K562 (cell line): Measurements from ENCODE around the gene MBD3. TPM values are rescaled to one million over a fixed set of nuclear protein-coding genes. Genes with fewer than 3 reads are reported as not detected.
A peak's percentile ranks its signal among the peaks of the same experiment; 100 is the strongest.

Experiments
- BCOR ChIP-seq: fragments of 450-650 bp; IDR thresholded peaks from 2 replicates; pipeline ENCODE4 v1.6.1; 2016
- CREBBP ChIP-seq: IDR thresholded peaks from one replicate; pipeline ENCODE4 v1.6.1; 2012; ENCODE audit warnings: low read depth, mild to moderate bottlenecking, control low read depth, inconsistent platforms, low read length
- DNMT1 ChIP-seq: fragments of 450-650 bp; IDR thresholded peaks from 2 replicates; pipeline ENCODE4 v1.6.1; 2016; ENCODE audit warnings: antibody characterized with exemption, mild to moderate bottlenecking
- EWSR1 ChIP-seq: fragments of 450-650 bp; IDR thresholded peaks from 2 replicates; pipeline ENCODE4 v1.6.1; 2018; ENCODE audit warnings: borderline replicate concordance, mild to moderate bottlenecking, low read depth, moderate library complexity; ENCODE audit not compliant: partially characterized antibody
- GABPA ChIP-seq: fragments of 200-800 bp; sonication (Bioruptor generic); conservative IDR thresholded peaks from 2 replicates; pipeline ENCODE4 v1.6.1; 2016; ENCODE audit warnings: low read depth, missing genetic modification characterization, missing compliant biosample characterization
- HNRNPK ChIP-seq: fragments of 200-400 bp; formaldehyde crosslinking; IDR thresholded peaks from one replicate; pipeline ENCODE4 v1.6.1; 2018; ENCODE audit warnings: mild to moderate bottlenecking, low read depth, low read length; ENCODE audit not compliant: poor library complexity, severe bottlenecking
- PHF8 ChIP-seq: fragments of 200-600 bp; sonication (generic); IDR thresholded peaks from 2 replicates; pipeline ENCODE4 v1.6.1; 2012; ENCODE audit warnings: mixed run types, mild to moderate bottlenecking, inconsistent platforms, low read length, moderate library complexity, borderline replicate concordance
- SMARCE1 ChIP-seq: fragments of 450-650 bp; IDR thresholded peaks from 2 replicates; pipeline ENCODE4 v1.7.1; 2016; ENCODE audit warnings: mild to moderate bottlenecking
- TRIM25 ChIP-seq: fragments of 450-650 bp; IDR thresholded peaks from 2 replicates; pipeline ENCODE4 v1.7.0; 2016; ENCODE audit warnings: borderline replicate concordance
- ZC3H11A ChIP-seq: IDR thresholded peaks from 2 replicates; pipeline ENCODE4 v1.6.1; 2012; ENCODE audit warnings: low read depth, low read length, improper control_type of control experiment
- ZNF586 ChIP-seq: fragments of 450-650 bp; formaldehyde crosslinking; conservative IDR thresholded peaks from 2 replicates; pipeline ENCODE4 v1.4.0; 2020; ENCODE audit warnings: mild to moderate bottlenecking, moderate library complexity
- polyA plus RNA-seq, 8 experiments: library from polyadenylated mRNA; depleted of rRNA in 4 of 8; stranded (reverse) in 5 of 8; unstranded in 3 of 8; fragments of >200 nt; fragmentation: Nextera tagmentation in 2 of 8; fragmentation: Illumina TruSeq in 1 of 8; extraction: Ambion mirVana in 2 of 8; extraction: Trizol in 1 of 8; gene quantifications; 2 replicates each; pipeline versions ENCODE4 v1.2.1 to v1.2.3, GENCODE V29; 2011 to 2014; ENCODE audit warnings: inconsistent platforms in 1 of 8, missing spikeins in 1 of 8
- total RNA-seq, 7 experiments: library from RNA; depleted of rRNA in 6 of 7; stranded (reverse); fragments of >200 nt in 6 of 7; fragmentation: Illumina TruSeq in 2 of 7; extraction: Trizol in 2 of 7; gene quantifications; 2 replicates each; pipeline versions ENCODE4 v1.2.1 to v1.2.3, GENCODE V29; 2011 to 2021; ENCODE audit warnings: low replicate concordance in 1 of 7
- TF ChIP-seq, protein P1 (sequence below): sonication (generic); formaldehyde crosslinking; IDR thresholded peaks from 2 replicates; pipeline ENCODE4 v1.8.0; 2022; ENCODE audit warnings: mild to moderate bottlenecking, missing genetic modification reagents
- TF ChIP-seq, protein P2 (sequence below), 2 experiments: IDR thresholded peaks; 2 replicates each; pipeline ENCODE4 v1.6.1; 2011; ENCODE audit warnings: borderline replicate concordance in 1 of 2, control low read depth in 1 of 2, low read depth in 1 of 2, low read length in 1 of 2, mild to moderate bottlenecking in 1 of 2, mixed read lengths in 1 of 2, moderate library complexity in 1 of 2; ENCODE audit not compliant: insufficient read depth in 1 of 2, insufficient read length in 1 of 2, poor library complexity in 1 of 2, severe bottlenecking in 1 of 2; ENCODE audit errors: extremely low read depth in 1 of 2
- TF ChIP-seq, protein P3 (sequence below): IDR thresholded peaks from 3 replicates; pipeline ENCODE4 v1.6.1; 2011; ENCODE audit warnings: borderline replicate concordance, mild to moderate bottlenecking; ENCODE audit not compliant: insufficient read length, insufficient read depth
- TF ChIP-seq, protein P4 (sequence below), 2 experiments: fragments of 200-800 bp in 1 of 2; sonication (Bioruptor generic) in 1 of 2; sonication (generic) in 1 of 2; formaldehyde crosslinking in 1 of 2; IDR thresholded peaks in 1 of 2; conservative IDR thresholded peaks in 1 of 2; 2 replicates each; pipeline versions ENCODE4 v1.5.0 to v1.6.1; 2016 to 2020; ENCODE audit warnings: missing compliant biosample characterization in 1 of 2, missing genetic modification characterization in 1 of 2, missing genetic modification reagents in 1 of 2

The MBD3 gene
- total and polyA plus RNA-seq, 9 of the 15 experiments (the other 6 are each of a cell fraction or from before 2014, with no cell fraction given) = 0.24 to 137 (median 30.9) TPM

DNA sequence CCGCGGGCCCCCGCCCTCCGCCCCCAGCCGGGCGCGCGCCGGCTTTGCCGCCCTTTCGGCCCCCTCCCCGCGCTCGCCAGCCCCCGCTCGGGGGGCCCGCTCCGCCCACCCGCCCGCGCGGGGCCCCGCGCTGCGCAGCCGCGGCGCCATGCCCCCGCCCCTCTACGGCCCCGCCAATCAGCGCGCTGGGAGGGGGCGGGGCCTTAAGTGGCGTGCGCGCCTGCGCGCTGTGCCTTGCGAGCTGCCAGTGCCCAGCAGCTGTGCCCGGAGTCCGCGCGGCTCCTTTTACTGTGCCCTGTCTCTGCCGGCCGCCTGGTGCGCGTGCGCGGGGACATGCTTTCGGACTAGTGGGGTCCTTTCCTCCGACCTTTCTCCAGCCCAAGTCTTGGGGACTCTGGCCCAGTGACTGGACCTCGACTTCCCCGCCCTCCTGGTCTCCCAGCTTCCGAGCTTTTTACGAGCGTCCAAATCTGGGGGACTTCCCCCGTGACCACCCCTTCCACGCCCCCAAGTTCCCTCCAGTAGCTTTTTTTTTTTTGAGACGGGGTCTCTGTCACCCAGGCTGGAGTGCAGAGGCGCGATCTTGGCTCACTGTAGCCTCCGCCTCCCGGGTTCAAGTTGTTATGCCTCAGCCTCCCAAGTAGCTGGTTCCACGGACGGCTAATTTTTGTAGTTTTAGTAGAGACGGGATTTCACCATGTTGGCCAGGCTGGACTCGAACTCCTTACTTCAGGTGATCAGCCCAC lies at the start of gene MBD3 (continued):
- TF ChIP-seq, protein P1, sequence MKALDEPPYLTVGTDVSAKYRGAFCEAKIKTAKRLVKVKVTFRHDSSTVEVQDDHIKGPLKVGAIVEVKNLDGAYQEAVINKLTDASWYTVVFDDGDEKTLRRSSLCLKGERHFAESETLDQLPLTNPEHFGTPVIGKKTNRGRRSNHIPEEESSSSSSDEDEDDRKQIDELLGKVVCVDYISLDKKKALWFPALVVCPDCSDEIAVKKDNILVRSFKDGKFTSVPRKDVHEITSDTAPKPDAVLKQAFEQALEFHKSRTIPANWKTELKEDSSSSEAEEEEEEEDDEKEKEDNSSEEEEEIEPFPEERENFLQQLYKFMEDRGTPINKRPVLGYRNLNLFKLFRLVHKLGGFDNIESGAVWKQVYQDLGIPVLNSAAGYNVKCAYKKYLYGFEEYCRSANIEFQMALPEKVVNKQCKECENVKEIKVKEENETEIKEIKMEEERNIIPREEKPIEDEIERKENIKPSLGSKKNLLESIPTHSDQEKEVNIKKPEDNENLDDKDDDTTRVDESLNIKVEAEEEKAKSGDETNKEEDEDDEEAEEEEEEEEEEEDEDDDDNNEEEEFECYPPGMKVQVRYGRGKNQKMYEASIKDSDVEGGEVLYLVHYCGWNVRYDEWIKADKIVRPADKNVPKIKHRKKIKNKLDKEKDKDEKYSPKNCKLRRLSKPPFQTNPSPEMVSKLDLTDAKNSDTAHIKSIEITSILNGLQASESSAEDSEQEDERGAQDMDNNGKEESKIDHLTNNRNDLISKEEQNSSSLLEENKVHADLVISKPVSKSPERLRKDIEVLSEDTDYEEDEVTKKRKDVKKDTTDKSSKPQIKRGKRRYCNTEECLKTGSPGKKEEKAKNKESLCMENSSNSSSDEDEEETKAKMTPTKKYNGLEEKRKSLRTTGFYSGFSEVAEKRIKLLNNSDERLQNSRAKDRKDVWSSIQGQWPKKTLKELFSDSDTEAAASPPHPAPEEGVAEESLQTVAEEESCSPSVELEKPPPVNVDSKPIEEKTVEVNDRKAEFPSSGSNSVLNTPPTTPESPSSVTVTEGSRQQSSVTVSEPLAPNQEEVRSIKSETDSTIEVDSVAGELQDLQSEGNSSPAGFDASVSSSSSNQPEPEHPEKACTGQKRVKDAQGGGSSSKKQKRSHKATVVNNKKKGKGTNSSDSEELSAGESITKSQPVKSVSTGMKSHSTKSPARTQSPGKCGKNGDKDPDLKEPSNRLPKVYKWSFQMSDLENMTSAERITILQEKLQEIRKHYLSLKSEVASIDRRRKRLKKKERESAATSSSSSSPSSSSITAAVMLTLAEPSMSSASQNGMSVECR (CRISPR knock-in tag) = 0 out of 2 replicates have a peak, but pooled peaks have one; percentile 18
- TF ChIP-seq TRIM25 (no peak), EWSR1 (no peak), GABPA (tag) (0 out of 2 replicates have a peak, but pooled peaks have one; percentile 0), SMARCE1 (0 out of 2 replicates have a peak, but pooled peaks have one; percentile 35), ZC3H11A (no peak), CREBBP (no peak), BCOR (no peak), DNMT1 (no peak), HNRNPK (no peak), ZNF586 (CRISPR knock-in tag) (no peak), PHF8 (peak; percentile 67; the same call in 1 of the 2 replicates)
- TF ChIP-seq, protein P2, sequence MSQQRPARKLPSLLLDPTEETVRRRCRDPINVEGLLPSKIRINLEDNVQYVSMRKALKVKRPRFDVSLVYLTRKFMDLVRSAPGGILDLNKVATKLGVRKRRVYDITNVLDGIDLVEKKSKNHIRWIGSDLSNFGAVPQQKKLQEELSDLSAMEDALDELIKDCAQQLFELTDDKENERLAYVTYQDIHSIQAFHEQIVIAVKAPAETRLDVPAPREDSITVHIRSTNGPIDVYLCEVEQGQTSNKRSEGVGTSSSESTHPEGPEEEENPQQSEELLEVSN (IDR thresholded peaks at IDR 0.05; ENCODE audit: borderline replicate concordance in 1 of 2, extremely low read depth in 1 of 2, insufficient read depth in 1 of 2, insufficient read length in 1 of 2, low read depth in 1 of 2, low read length in 1 of 2, poor library complexity in 1 of 2, severe bottlenecking in 1 of 2) = peak in 1 of 2 experiments; percentile 38
- TF ChIP-seq, protein P3, sequence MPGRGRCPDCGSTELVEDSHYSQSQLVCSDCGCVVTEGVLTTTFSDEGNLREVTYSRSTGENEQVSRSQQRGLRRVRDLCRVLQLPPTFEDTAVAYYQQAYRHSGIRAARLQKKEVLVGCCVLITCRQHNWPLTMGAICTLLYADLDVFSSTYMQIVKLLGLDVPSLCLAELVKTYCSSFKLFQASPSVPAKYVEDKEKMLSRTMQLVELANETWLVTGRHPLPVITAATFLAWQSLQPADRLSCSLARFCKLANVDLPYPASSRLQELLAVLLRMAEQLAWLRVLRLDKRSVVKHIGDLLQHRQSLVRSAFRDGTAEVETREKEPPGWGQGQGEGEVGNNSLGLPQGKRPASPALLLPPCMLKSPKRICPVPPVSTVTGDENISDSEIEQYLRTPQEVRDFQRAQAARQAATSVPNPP = no peak
- TF ChIP-seq, protein P4, sequence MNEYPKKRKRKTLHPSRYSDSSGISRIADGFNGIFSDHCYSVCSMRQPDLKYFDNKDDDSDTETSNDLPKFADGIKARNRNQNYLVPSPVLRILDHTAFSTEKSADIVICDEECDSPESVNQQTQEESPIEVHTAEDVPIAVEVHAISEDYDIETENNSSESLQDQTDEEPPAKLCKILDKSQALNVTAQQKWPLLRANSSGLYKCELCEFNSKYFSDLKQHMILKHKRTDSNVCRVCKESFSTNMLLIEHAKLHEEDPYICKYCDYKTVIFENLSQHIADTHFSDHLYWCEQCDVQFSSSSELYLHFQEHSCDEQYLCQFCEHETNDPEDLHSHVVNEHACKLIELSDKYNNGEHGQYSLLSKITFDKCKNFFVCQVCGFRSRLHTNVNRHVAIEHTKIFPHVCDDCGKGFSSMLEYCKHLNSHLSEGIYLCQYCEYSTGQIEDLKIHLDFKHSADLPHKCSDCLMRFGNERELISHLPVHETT (CRISPR knock-in tag; conservative IDR thresholded peaks at IDR 0.05 in 1 of 2, IDR thresholded peaks at IDR 0.05 in 1 of 2) = peak in 1 of 2 experiments; percentile 11; a peak in 2 of 4 replicates
